Measurements from ENCODE around the gene EFR3B.
"Not testable (repeated sequence)": the region's sequence is repeated elsewhere in the genome, so short reads cannot be mapped to it uniquely, and the experiment has no call there.

The EFR3B gene

DNA sequence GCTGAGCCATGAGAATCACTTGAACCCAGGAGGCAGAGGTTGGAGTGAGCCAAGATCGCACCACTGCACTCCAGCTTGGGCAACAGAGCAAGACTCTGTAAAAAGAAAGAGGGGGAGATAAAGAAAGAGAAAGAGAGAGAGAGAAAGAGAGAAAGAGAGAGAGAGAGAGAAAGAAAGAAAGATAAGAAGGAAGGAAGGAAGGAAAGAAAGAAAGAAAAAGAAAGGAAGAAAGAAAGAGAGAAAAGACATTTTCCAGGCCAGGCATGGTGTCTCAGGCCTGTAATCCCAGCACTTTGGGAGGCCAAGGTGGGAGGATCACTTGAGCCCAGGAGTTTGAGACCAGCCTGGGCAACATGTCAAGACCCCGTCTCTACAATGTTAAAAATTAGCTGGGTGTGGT lies 30.5 kb upstream of the EFR3B start:
- ATAC-seq: not testable (repeated sequence)

DNA sequence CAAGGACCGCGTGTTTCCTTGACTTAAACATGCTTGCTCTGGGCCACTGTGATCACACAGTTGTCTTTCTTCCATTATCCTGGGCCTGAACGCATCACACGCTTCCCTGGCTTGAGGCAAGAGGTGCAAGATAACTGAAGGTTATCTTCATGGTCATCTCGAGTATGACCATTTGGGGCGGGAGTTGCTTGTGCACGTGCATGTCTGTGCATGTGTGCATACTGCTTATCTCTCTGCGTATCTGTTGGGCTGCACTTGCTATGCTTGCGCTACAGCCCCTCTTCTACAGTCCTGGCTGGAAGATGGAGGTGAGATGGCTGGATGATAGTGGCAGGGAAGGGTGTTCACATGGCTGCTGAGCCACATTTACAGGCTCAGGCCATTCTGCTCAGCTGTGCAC lies 27.2 kb upstream of the EFR3B start:
- TF ChIP-seq, protein P1, sequence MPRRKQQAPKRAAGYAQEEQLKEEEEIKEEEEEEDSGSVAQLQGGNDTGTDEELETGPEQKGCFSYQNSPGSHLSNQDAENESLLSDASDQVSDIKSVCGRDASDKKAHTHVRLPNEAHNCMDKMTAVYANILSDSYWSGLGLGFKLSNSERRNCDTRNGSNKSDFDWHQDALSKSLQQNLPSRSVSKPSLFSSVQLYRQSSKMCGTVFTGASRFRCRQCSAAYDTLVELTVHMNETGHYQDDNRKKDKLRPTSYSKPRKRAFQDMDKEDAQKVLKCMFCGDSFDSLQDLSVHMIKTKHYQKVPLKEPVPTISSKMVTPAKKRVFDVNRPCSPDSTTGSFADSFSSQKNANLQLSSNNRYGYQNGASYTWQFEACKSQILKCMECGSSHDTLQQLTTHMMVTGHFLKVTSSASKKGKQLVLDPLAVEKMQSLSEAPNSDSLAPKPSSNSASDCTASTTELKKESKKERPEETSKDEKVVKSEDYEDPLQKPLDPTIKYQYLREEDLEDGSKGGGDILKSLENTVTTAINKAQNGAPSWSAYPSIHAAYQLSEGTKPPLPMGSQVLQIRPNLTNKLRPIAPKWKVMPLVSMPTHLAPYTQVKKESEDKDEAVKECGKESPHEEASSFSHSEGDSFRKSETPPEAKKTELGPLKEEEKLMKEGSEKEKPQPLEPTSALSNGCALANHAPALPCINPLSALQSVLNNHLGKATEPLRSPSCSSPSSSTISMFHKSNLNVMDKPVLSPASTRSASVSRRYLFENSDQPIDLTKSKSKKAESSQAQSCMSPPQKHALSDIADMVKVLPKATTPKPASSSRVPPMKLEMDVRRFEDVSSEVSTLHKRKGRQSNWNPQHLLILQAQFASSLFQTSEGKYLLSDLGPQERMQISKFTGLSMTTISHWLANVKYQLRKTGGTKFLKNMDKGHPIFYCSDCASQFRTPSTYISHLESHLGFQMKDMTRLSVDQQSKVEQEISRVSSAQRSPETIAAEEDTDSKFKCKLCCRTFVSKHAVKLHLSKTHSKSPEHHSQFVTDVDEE (CRISPR knock-in tag; IDR thresholded peaks at IDR 0.05): 0 out of 2 replicates have a peak, but pooled peaks have one; percentile 23
- TF ChIP-seq CSDC2 (CRISPR knock-in tag; IDR thresholded peaks at IDR 0.05): no peak
- peak; percentile 32; the same call in 1 of the 2 replicates for TF ChIP-seq ZNF70 (CRISPR knock-in tag; IDR thresholded peaks at IDR 0.05)
- TF ChIP-seq TCF4 (CRISPR knock-in tag; IDR thresholded peaks at IDR 0.05; ENCODE audit: borderline replicate concordance): peak; percentile 28; the same call in 1 of the 2 replicates
- ATAC-seq: no peak

DNA sequence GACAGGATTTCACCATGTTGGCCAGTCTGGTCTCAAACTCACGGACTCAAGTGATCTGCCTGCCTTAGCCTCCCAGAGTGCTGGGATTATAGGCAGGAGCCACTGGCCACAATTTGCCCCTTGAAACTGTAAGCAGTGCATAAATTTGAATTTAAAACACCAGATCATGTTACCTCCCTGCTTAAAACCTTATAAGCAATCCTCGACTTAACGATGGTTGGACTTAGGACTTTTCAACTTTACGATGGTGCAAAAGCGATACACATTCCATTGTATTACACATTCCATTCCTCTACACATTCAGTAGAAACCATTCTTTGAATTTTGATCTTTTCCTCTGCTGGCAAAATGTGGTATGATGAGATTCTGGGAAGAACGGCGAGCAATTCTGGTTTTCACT lies 23.2 kb upstream of the EFR3B start:
- ATAC-seq: no peak
- TF ChIP-seq ISL1 (CRISPR knock-in tag; IDR thresholded peaks at IDR 0.05): no peak
- no peak for TF ChIP-seq TOX (CRISPR knock-in tag; IDR thresholded peaks at IDR 0.05; ENCODE audit: borderline replicate concordance)
- TF ChIP-seq RARB (CRISPR knock-in tag; IDR thresholded peaks at IDR 0.05): no peak
- TF ChIP-seq, protein P2, sequence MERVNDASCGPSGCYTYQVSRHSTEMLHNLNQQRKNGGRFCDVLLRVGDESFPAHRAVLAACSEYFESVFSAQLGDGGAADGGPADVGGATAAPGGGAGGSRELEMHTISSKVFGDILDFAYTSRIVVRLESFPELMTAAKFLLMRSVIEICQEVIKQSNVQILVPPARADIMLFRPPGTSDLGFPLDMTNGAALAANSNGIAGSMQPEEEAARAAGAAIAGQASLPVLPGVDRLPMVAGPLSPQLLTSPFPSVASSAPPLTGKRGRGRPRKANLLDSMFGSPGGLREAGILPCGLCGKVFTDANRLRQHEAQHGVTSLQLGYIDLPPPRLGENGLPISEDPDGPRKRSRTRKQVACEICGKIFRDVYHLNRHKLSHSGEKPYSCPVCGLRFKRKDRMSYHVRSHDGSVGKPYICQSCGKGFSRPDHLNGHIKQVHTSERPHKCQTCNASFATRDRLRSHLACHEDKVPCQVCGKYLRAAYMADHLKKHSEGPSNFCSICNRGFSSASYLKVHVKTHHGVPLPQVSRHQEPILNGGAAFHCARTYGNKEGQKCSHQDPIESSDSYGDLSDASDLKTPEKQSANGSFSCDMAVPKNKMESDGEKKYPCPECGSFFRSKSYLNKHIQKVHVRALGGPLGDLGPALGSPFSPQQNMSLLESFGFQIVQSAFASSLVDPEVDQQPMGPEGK (CRISPR knock-in tag; IDR thresholded peaks at IDR 0.05; ENCODE audit: borderline replicate concordance): no peak
- TF ChIP-seq ZFP3 (CRISPR knock-in tag; IDR thresholded peaks at IDR 0.05): no peak
- TF ChIP-seq, protein P3, sequence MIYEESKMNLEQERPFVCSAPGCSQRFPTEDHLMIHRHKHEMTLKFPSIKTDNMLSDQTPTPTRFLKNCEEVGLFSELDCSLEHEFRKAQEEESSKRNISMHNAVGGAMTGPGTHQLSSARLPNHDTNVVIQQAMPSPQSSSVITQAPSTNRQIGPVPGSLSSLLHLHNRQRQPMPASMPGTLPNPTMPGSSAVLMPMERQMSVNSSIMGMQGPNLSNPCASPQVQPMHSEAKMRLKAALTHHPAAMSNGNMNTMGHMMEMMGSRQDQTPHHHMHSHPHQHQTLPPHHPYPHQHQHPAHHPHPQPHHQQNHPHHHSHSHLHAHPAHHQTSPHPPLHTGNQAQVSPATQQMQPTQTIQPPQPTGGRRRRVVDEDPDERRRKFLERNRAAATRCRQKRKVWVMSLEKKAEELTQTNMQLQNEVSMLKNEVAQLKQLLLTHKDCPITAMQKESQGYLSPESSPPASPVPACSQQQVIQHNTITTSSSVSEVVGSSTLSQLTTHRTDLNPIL (CRISPR knock-in tag; IDR thresholded peaks at IDR 0.05; ENCODE audit: low read depth): no peak
- no peak for TF ChIP-seq ESRRG (CRISPR knock-in tag; IDR thresholded peaks at IDR 0.05)
- TF ChIP-seq ZNF565 (CRISPR knock-in tag; conservative IDR thresholded peaks at IDR 0.05; ENCODE audit: low read depth): no peak
- TF ChIP-seq TCF4 (CRISPR knock-in tag; IDR thresholded peaks at IDR 0.05; ENCODE audit: borderline replicate concordance): no peak
- no peak for TF ChIP-seq PPARA (CRISPR knock-in tag; IDR thresholded peaks at IDR 0.05; ENCODE audit: borderline replicate concordance)
- no peak for TF ChIP-seq ARNTL (CRISPR knock-in tag; IDR thresholded peaks at IDR 0.05; ENCODE audit: borderline replicate concordance, low read depth)
- no peak for TF ChIP-seq GLIS3 (CRISPR knock-in tag; IDR thresholded peaks at IDR 0.05)
- TF ChIP-seq OSR1 (CRISPR knock-in tag; IDR thresholded peaks at IDR 0.05): no peak
- TF ChIP-seq, protein P1 (CRISPR knock-in tag; IDR thresholded peaks at IDR 0.05): no peak
- no peak for TF ChIP-seq ZFP30 (CRISPR knock-in tag; IDR thresholded peaks at IDR 0.05)

DNA sequence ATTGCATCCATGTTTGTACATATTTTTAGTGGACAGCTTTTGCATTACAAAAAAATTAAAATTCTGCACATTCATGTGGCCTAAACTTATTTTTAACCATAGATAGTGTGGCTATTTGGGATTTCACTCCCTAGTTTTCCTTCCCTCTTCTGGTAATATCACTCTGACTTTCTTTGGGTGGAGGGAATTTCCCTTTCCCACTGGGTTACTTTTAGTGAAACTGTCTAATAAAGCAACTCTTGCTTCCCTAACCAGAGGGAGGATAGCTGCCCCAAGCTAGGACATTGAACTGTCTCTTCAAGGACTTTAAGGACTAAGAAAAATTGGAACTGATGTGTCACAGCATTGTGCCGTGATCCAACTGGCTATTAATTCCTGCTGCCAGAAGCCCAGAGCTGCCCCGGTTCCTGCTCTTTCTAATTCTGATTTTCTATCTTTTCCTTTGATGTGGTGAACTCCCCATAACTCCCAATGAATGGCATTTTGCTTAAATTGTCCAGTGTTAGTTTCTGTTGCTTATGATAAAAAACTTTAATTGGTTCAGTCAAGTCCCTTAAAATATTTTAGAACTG lies 20.0 kb upstream of the EFR3B start:
- no peak for ATAC-seq
- no peak for TF ChIP-seq ESRRG (CRISPR knock-in tag; IDR thresholded peaks at IDR 0.05)
- no peak for TF ChIP-seq SNAI2 (CRISPR knock-in tag; IDR thresholded peaks at IDR 0.05)
- no peak for TF ChIP-seq CSDC2 (CRISPR knock-in tag; IDR thresholded peaks at IDR 0.05)
- TF ChIP-seq PPARA (CRISPR knock-in tag; IDR thresholded peaks at IDR 0.05; ENCODE audit: borderline replicate concordance): no peak
- TF ChIP-seq RARB (CRISPR knock-in tag; IDR thresholded peaks at IDR 0.05): no peak
- TF ChIP-seq, protein P4, sequence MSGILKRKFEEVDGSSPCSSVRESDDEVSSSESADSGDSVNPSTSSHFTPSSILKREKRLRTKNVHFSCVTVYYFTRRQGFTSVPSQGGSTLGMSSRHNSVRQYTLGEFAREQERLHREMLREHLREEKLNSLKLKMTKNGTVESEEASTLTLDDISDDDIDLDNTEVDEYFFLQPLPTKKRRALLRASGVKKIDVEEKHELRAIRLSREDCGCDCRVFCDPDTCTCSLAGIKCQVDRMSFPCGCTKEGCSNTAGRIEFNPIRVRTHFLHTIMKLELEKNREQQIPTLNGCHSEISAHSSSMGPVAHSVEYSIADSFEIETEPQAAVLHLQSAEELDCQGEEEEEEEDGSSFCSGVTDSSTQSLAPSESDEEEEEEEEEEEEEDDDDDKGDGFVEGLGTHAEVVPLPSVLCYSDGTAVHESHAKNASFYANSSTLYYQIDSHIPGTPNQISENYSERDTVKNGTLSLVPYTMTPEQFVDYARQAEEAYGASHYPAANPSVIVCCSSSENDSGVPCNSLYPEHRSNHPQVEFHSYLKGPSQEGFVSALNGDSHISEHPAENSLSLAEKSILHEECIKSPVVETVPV (CRISPR knock-in tag; IDR thresholded peaks at IDR 0.05): no peak
- TF ChIP-seq, protein P3 (CRISPR knock-in tag; IDR thresholded peaks at IDR 0.05; ENCODE audit: low read depth): no peak
- TF ChIP-seq, protein P2 (CRISPR knock-in tag; IDR thresholded peaks at IDR 0.05; ENCODE audit: borderline replicate concordance): no peak
- no peak for TF ChIP-seq ISL1 (CRISPR knock-in tag; IDR thresholded peaks at IDR 0.05)
- no peak for TF ChIP-seq ZFP3 (CRISPR knock-in tag; IDR thresholded peaks at IDR 0.05)
- no peak for TF ChIP-seq ZC3H10 (CRISPR knock-in tag; IDR thresholded peaks at IDR 0.05)
- TF ChIP-seq ZFP30 (CRISPR knock-in tag; IDR thresholded peaks at IDR 0.05): no peak
- no peak for TF ChIP-seq TOX (CRISPR knock-in tag; IDR thresholded peaks at IDR 0.05; ENCODE audit: borderline replicate concordance)

Measured in SK-N-SH treated with all-trans-retinoic acid at 6 μM for 48 hours (cell line).